Left renal cortex interstitium (tissue), 4 donors: Measurements from ENCODE around the gene AHCTF1. TPM values are rescaled to one million over a fixed set of nuclear protein-coding genes. Genes with fewer than 3 reads are reported as not detected.

Experiments used
- polyA plus RNA-seq, 4 donors: library from polyadenylated mRNA; unstranded; fragments of 120-200 nt; gene quantifications; one replicate each; pipeline ENCODE4 v1.2.1, GENCODE V29; 2013; ENCODE audit not compliant: insufficient read length in 4 of 4

AHCTF1 gene
- polyA plus RNA-seq, 4 donors: 40.3 to 60.1 (median 56.5) TPM

Other genes starting within 250 kb of the AHCTF1 start
- 10 to 100 TPM; 49.3 to 63.4 (median 54.9) TPM for gene SCCPDH, start 207.5 kb downstream of the AHCTF1 start, polyA plus RNA-seq
- gene ZNF695, start 76.1 kb upstream of the AHCTF1 start, polyA plus RNA-seq: 1 to 10 TPM; 3.0 to 4.7 (median 3.9) TPM
- gene ZNF670, start 146.9 kb upstream of the AHCTF1 start, polyA plus RNA-seq: 1 to 10 TPM; 6.8 to 9.4 (median 8.0) TPM
- 10 to 100 TPM; 10.1 to 15.1 (median 13.2) TPM for gene ZNF669, start 172.4 kb upstream of the AHCTF1 start, polyA plus RNA-seq
- 10 to 100 TPM; 20.8 to 39.1 (median 27.5) TPM for gene ZNF124, start 240.1 kb upstream of the AHCTF1 start, polyA plus RNA-seq